CD1c-positive myeloid dendritic cell (primary cell): Measurements from ENCODE around the gene CEP164.
"Not testable (repeated sequence)": the region's sequence is repeated elsewhere in the genome, so short reads cannot be mapped to it uniquely, and the experiment has no call there.

Experiments
- DNase-seq: peaks from one replicate; pipeline ENCODE4 v3.0.0-alpha.2; 2016; ENCODE audit errors: extremely low spot score

CEP164 gene

DNA sequence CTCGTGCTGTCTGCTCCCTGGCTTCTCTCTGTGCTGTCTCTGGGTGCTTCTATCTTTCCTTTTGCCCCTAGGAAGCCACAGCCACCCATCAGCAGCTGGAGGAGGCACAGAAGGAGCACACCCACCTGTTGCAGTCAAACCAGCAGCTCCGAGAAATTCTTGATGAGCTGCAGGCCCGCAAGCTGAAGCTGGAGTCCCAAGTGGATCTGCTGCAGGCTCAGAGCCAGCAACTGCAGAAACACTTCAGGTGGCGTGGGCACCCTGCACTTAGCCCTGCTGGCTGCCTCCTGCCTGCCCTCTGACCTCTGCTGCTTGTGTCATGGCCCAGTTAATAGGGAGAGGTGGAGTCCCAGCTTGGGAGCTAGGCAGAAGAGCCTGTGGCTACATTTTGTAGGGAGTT, 67.8 kb downstream of the CEP164 start:
- no peak for DNase-seq

DNA sequence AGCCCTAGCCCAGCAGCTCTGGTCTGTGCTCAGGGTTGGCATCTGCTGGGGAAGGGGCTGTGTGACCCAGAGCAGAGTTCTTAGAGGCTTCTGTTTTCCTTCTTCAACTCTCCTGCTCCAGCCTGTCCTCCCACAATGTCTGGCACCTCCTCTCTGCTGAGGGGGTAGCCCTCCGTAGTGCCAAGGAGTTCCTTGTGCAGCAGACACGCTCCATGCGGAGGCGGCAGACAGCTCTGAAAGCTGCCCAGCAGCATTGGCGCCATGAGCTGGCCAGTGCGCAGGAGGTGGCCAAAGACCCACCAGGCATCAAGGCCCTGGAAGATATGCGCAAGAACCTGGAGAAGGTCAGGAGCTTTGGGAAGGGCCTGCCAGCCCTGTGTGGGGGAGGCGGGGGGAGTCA, 69.3 kb downstream of the CEP164 start:
- no peak for DNase-seq

DNA sequence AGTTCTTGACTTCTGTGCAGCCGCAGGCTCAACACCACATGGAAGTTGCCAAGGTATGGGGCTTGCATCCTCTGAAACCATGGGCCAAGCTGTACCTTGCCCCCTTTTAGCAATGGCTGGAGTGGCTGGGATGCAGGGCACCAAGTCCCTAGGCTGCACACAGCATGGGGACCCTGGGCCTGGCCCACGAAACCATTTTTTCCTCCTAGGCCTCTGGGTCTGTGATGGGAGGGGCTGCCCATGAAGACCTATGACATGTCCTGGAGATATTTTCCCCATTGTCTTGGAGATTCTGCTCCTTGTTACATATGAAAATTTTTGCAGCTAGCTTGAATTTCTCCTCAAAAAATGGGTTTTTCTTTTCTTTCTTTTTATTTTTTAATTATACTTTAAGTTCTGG, 71.0 kb downstream of the CEP164 start:
- DNase-seq = not testable (repeated sequence)

DNA sequence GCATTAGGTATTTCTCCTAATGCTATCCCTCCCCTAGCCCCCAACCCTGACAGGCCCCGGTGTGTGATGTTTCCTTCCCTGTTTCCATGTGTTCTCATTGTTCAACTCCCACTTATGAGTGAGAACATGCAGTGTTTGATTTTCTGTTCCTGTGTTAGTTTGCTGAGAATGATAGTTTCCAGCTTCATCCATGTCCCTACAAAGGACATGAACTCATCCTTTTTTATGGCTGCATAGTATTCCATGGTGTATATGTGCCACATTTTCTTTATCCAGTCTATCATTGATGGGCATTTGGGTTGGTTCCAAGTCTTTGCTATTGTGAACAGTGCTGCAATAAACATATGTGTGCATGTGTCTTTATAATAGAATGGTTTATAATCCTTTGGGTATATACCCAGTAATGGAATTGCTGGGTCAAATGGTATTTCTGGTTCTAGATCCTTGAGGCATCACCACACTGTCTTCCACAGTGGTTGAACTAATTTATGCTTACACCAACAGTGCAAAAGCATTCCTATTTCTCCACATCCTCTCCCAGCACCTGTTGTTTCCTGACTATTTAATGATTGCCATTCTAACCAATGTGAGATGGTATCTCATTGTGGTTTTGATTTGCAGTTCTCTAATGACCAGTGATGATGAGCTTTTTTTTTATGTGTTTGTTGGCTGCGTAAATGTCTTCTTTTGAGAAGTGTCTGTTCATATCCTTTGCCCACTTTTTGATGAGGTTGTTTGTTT, 71.6 kb downstream of the CEP164 start:
- DNase-seq = not testable (repeated sequence)

DNA sequence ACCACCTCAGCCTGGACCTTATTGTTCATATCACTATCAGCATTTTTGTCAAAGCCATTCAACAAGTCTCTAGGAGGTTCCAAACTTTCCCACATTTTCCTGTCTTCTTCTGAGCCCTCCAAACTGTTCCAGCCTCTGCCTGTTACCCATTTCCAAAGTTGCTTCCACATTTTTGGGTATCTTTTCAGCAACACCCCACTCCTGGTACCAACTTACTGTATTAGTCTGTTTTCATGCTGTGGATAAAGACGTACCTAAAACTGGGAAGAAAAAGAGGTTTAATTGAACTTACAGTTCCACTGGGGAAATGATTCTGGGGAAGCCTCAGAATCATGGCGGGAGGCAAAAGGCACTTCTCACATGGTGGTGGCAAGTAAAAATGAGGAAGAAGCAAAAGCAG, 78.2 kb downstream of the CEP164 start:
- peak; percentile 15 for DNase-seq

DNA sequence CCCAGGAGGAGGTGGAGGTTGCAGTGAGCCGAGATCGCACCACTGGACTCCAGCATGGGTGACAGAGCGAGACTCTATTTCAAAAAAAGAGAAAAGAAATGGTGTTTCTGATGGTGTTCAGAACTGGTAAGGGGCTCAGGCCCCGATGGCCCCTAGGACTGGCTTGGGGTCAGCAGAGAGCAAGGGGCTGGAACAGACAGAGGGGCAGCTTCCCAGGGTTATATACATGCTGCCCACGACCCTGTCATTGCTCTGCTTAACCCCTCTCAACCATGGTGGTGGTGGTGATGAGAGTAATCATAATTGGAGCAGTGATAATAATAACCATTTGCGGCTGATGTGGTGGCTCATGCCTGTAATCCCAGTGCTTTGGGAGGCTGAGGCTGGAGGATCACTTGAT, 79.4 kb downstream of the CEP164 start:
- DNase-seq = no peak

DNA sequence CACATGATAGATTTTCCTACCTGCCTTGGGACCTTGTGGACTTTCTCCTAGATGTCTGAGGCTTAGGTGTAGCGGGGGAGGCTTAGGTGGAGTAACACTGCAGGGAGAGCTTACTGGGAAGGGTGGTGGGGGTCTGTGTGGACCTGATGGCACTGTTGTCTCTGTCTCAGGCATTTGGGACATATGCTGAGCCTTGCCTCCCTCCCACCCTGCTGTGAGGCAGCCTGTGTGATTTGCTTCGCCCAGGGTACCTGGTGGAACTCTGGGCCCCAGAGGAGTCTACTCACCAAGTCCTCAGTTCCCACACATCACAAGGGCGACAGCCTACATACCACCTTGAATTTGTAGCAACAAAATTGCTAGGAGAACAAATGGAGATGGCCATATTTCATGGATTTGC, 80.7 kb downstream of the CEP164 start:
- DNase-seq = no peak

DNA sequence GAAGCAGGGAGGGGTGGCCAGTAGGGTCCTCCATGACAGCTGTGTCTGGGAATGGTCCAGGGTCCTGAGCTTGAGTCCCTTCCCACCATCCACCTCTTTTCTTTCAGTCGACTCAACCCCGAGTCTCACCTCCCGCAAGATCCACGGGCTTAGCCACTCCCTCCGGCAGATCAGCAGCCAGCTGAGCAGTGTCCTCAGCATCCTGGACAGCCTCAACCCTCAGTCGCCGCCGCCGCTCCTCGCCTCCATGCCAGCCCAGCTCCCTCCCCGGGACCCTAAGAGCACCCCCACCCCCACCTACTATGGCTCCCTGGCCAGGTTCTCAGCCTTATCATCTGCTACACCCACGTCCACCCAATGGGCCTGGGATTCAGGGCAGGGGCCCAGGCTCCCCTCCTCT, 81.9 kb downstream of the CEP164 start:
- no peak for DNase-seq

DNA sequence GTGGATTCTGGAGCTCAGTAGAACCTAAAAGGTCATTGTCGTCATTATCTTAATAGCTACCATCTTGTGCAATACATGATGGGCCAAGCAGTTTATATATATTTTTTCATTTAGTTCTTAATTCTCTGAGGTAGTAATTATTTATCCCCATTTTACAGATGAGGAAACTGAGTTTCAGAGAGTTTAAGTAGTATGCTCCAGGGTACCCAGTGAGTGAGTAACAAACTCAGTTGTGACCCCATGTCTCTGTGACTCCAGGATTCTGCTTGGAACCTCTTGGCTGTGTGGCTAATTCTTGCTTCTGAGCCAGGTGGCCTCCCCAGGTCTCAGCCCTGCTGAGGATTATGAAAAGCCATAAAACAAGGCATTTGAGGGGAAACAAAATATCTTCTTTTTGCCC, 82.6 kb downstream of the CEP164 start:
- DNase-seq = no peak

DNA sequence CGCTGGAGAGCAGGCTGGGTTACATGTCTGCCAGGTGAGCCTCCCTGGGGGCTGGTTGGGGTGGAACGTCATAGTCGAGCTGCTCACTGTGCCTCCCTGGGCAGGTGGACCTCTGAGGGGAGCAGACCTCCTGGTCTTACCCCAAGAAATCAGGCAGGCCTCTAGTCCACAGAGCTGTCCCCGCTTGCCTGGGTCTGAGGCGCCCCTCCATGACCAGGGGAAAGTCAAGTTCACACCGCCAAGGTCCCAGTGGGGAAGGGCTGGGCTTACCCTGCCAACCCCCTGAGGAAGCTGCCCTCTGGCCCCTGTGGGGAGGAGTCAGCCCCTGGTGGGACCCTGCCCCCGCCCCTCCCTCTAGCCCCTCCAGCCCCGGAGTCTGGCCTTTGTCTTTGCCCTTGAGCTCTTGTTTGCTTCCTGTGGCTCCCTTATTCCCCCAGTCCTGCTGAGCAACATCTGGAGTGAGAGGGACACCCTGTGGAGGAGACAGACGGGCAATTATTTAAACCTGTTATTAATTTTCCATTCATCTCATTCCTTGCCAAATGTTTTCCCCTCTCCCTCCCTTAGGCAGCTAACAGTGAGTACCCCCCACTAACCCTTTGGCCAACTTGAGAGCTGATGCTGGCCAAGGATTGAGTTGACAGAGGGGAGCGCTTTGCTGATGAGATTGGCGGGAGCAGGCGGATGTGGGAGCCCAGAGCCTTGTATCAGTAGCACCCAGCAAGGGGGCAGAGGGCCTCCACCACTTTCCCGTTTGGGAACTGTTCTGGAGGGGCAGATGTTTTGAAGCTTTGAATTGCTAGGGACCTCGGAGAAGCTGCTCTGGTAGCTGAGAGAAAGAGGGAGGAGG, 83.4 kb downstream of the CEP164 start:
- no peak for DNase-seq

DNA sequence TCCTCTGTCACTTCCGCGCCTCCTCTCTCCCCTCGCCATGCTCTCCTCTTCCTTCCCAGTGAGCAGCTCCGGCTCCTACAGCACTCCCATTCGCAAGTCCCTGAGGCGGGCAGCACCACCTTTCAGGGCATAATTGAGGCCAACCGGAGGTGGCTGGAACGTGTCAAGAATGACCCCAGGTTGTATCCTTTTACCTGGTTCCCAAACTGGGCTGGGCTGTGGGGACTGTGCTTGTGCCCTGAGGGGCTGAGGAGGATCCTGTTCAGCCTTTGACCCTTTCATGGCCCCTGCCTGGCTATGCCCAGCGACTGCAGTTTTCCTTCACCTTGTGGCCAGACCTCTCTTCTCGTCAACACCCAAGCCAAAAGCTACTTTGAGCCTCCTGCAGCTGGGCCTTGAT, 84.1 kb downstream of the CEP164 start:
- DNase-seq = no peak

DNA sequence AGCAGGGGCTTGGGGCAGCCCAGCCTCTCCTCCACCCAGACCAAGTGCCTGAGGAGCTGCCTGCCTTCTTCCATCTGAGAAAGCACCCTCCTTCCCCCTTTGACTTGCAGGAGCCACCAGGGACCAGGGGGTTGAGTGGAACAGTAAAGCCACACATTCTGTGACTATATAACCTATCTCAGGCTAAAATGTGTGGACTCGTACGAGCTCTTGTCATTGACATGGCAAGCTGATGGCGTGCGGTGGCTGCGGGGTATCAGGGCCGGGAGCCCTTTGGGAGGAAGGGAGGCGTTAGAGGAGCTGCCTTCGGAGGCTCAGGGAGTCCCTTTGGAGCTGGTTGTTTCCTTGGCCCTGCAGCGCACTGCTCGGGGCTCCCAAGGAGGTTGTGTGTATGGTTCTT, 84.5 kb downstream of the CEP164 start:
- DNase-seq = no peak

DNA sequence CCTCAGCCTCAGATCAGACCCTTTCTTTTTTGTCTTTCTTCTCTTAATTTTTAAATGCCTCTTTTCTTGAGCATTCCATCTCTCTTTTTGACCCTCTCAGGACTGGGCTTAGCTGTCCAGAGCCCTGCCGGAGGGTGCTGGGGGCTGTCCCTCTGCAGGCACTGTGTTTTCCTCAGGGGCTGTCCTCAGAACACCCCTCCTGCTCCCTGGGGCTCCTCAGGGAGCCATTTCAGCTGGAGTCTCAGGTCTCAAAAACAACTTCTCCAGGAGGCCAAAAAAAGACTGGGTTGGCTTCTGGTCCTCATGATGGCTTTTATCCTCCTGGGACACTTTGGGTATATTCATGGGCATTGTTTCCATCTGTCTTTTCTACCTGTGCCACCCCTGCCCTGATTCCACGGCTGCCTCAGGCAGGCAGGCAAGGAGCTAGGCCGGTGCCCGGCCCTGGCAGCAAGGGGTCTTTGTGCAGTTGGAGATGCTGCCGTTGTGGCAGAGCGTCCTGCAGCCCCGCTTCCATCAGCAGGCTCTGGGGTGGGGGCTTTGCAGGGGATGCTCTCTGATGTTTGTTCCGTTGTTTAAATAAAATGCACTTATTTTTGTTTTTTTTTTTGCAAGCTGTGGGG, 85.1 kb downstream of the CEP164 start:
- no peak for DNase-seq

DNA sequence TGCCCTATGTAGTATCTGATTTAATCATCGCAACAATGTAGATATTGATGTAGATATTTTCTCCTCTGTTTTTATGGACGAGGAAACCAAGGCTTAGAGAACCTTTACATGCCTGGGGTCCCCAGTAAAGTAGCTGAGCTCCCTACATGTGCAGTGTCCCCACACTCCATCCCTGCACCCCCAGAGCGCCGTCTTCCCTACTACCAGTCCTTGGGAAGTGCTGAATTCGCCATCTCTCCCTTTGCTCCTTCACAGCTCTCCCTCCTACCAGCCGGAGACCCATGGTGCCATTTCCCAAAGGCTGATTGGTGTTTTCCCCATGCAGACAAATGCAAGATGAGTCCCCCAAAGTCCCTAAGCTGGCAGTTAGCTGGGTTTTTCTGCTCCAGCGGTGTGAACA, 86.0 kb downstream of the CEP164 start:
- DNase-seq = no peak

DNA sequence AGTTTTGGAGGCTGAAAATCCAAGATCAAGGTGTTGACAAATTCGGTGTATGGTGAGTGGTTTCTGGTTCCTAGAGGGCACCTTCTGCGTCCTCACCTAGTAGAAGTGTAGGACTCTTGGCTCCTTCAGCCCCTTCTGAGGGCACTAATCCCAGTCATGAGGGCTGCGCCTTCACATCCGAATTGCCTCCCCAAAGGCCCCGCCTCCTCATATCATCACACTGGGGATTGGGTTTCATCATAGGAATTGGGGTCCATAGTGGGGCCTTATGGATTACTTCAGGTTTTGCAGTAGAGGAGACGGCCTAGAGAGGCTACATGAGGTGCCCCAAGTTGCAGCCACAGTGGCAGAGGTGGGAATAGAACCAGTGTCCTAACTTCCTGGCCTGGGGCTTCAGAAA, 87.1 kb downstream of the CEP164 start:
- DNase-seq = no peak

DNA sequence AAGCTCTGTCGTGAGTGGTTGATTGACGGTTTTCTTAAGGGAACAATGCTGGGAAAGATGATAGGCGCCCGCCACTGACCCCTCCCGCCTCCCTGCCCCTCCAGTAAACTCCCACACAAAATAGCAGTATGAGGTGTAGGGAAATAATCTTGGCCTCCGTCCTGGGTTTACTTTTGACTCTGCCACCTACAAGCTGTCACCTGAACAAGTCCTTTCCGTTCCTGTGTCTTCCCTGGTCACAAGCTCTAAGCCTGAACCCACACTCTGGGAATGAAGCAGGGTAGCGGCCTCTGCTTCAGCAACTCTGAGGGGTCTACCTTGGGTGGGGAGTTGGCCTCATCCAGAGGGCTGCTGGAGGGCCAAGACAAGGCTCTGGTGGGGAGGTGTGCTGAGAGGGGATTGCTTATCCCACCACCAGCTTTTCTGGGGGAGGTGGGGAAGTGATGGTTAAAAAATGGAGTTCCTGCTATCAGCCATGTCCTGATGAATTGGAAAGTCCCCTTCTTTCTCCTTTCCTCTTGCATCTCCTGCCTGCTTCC, 87.8 kb downstream of the CEP164 start:
- DNase-seq = no peak

DNA sequence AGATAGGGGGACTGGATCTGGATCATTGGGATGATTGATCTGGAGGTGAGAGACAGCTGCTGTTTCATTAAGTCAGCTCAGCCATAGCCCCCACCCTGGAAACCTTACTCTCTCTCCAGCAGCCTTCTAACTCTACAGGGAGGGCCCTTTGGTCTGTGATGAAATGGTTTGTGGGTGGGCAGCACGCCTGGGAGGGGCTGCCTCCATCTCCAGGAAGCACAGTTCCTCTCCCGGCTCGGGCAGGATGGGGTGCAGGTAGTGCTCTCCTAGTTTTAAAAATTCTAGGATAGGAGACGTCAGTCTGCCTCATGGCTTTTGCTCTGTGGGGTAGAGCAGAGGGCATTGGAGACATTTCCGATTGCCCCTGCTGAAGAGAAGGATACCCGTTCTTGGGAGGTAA, 89.7 kb downstream of the CEP164 start:
- no peak for DNase-seq

DNA sequence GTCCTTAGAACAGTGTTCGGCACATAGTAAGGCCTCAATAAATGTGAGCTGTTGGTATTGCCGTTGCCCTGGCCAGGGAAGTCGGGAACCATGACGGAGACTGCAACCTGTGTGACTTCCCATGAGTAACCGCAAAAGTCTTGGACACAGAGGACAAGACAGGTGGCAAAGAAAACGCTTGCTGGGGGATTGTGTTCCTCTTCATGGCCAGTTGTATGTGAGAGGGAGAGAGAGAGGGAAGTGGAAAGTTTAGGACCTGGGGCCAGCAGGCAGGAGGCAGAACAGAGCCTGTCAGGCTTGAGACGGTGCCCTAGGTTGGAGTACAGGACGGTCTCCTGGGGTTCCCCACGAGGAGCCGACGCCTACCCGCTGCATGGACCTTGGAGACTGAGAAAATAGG, 90.2 kb downstream of the CEP164 start:
- no peak for DNase-seq

DNA sequence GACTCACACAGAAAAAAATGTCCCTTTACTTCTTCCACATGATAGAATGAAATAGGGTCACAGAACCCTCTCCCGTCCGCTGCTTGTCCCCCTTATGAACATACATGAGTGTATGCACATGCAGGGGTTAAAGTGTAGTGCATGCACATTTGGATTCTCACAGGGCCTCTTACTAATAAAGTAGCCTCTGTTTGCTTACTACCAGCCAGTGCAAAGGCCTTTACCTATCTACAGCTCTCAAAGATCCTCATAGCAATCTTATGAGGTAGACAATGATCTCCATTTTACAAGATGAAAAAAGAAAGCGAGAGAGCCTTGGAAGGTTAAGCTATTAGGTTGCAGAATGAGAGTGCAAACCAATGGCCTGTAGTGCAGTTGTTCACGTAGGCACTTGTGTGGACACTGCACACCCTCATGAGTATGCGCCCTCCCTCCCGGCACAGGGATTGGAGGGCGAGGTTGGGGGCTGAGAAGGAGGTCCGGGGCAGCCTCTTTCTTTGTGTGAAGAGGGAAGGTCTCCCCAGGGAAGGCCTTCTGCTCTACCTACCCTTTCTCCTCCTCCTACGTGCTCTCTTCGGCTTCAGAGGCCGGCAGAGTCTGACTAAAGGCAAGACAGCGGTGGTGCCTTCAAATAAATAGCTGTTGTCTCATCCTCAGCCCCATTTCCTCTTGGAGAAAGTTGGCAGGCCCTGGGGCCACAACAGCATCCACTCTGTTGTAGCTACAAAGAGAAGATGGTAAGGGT, 91.3 kb downstream of the CEP164 start:
- no peak for DNase-seq

DNA sequence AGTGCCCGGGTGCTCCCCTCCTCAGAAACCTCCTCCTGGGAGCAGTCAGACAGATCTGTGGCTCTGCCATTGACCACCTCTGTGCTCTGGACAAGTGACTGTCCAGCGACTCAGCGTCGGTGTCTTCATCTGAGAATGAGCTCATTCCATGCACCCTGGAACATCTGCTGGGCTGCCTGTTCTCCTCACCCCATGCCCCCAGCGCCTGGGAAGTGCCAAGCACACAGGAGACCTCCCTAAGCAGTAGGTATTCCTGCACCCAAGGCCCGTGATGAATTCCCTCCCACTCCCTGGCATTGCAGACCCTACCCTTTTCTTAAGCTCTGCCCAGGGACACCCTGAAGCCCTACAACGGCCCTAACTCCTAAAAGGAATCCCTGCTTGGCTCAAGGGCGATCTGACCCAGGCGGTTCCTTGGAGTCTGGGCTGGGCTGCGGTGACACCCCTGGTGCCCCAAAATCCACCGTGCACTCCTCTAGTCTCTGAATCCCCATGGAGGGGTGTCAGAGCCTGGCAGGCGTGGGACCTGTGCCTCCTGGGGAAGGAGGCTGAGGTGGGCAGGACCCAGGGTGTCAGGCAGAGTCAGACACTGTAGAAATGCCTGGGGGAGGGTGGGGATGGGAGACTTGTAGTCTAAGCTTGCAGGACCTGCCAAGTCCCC, 92.0 kb downstream of the CEP164 start:
- no peak for DNase-seq

DNA sequence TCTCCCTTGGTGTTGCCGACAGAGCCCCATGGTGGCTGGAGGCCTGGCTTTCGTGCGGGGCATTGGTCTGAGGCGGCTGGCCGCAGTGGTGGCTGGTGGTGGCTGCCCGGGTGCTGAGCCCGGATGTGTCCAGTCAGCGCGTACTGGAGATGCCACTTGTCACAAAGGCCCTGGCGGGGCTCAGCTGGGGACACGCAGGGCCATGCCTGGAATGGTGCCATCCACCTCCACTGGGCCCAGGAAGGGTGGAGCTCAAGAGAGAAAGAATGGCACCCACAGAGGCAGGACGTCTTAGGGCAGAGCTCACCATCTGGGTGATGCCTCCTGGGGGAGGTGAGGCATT, 92.5 kb downstream of the CEP164 start:
- no peak for DNase-seq

DNA sequence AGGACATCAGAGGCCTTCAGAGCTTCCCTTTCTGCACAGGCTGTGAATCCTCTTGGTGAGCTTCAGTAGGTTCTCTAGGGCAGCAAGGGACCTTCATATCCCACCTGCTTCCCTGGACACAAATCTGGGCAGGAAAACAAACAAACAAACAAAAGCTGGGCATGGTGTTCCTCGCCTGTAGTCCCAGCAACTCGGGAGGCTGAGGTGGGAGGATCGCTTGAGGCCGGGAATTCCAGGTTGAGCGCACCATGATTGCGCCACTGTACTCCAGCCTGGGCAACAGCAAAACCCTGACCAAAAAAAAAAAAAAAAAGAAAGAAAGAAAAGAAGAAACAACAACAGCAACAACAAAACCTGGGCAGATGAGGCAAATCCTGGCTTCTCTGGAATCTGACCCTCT, 92.9 kb downstream of the CEP164 start:
- no peak for DNase-seq
